Measurements from ENCODE around the gene MYO5B.

DNA sequence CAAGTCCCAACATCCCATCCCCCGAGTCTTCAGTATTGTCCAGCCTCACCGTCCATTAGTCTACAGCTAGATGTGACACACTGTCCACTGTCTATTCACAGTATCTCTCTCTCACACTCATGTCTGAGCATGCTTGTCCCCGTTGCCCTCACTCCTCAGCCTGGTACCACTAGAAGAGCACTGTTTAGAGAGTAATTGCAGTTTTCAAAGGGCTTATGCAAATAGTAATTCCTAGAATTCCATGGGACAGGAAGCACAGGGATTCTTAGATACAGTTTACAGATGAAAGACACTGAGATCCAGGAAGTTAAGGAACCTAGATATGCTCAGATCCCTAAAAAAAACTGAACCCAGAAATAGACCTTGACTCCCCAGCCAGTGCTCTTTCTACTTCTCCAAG, 125.5 kb downstream of the MYO5B start:
- TF ChIP-seq NR2F2 (IDR thresholded peaks at IDR 0.05): no peak
- TF ChIP-seq, protein P1, sequence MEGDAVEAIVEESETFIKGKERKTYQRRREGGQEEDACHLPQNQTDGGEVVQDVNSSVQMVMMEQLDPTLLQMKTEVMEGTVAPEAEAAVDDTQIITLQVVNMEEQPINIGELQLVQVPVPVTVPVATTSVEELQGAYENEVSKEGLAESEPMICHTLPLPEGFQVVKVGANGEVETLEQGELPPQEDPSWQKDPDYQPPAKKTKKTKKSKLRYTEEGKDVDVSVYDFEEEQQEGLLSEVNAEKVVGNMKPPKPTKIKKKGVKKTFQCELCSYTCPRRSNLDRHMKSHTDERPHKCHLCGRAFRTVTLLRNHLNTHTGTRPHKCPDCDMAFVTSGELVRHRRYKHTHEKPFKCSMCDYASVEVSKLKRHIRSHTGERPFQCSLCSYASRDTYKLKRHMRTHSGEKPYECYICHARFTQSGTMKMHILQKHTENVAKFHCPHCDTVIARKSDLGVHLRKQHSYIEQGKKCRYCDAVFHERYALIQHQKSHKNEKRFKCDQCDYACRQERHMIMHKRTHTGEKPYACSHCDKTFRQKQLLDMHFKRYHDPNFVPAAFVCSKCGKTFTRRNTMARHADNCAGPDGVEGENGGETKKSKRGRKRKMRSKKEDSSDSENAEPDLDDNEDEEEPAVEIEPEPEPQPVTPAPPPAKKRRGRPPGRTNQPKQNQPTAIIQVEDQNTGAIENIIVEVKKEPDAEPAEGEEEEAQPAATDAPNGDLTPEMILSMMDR (IDR thresholded peaks at IDR 0.05; ENCODE audit: low read depth, low read length, missing input control): no peak
- no peak for TF ChIP-seq SP1 (IDR thresholded peaks at IDR 0.05)
- no peak for TF ChIP-seq REST (IDR thresholded peaks at IDR 0.05)
- no peak for TF ChIP-seq MAX (IDR thresholded peaks at IDR 0.05)
- no peak for TF ChIP-seq RAD21 (IDR thresholded peaks at IDR 0.05)

Data from liver (tissue), 3 donors.